HL-60 (cell line): ENCODE results near the gene HTRA1.

ENCODE experiments used
- CTCF ChIP-seq: IDR thresholded peaks from one replicate; pipeline ENCODE4 v1.5.1; 2011; ENCODE audit warnings: low read length, control low read depth, inconsistent platforms; ENCODE audit not compliant: insufficient read depth
- POLR2AphosphoS5 ChIP-seq: IDR thresholded peaks from 2 replicates; pipeline ENCODE4 v1.6.1; 2012; ENCODE audit warnings: low read depth
- REST ChIP-seq: IDR thresholded peaks from 2 replicates; pipeline ENCODE4 v1.6.1; 2012; ENCODE audit warnings: low read depth; ENCODE audit not compliant: insufficient replicate concordance
- SPI1 ChIP-seq: IDR thresholded peaks from 2 replicates; pipeline ENCODE4 v1.6.1; 2012; ENCODE audit warnings: low read depth, mild to moderate bottlenecking, borderline replicate concordance

- no peak for TF ChIP-seq CTCF
- no peak for TF ChIP-seq REST
- no peak for TF ChIP-seq POLR2AphosphoS5
- TF ChIP-seq SPI1: no peak
Observed at GRCh38 chr10:122465401-122466040, 4.2 kb downstream of the HTRA1 start.
